Heart left ventricle (tissue), 13 donors: Measurements from ENCODE around the gene CCDC88A.

ENCODE experiments used
- CTCF ChIP-seq, 12 donors: fragments of 200-600 bp; sonication (generic) in 4 of 12; IDR thresholded peaks; one replicate each; pipeline versions ENCODE4 v1.5.0 to v1.8.0; 2018 to 2022; ENCODE audit warnings: antibody characterized with exemption in 12 of 12, mild to moderate bottlenecking in 5 of 12
- POLR2A ChIP-seq, 2 donors: fragments of 450-650 bp; IDR thresholded peaks; one replicate each; pipeline ENCODE4 v1.6.1; 2017; ENCODE audit warnings: antibody characterized with exemption in 2 of 2, mild to moderate bottlenecking in 2 of 2, moderate library complexity in 2 of 2
- donor health status: ischemic (EF 13 %, LVEDD 7.1; RV severe dilation, severe dysfunction).
- donor health status: DM: no; HTN: yes; CAD: no.
- donor health status: DM: no; HTN: no; CAD: no.
- donor health status: ischemic (EF 25% LVEDD 6.9; RV normal size, moderate dysfunction).
- donor health status: ischemic (EF 25% LVEDD 5.7; RV mildly dilated, moderate dysfunction).
- donor health status: ischemic (EF 35%, LVEDD 5.7; RV mildly dilated, moderate dysfunction).
- donor health status: nonischemic (EF 11% LVEDD 7.7; RV severe dilation, severe dysfunction).
- donor health status: DM: yes; HTN: yes; CAD: no.
- donor health status: PGD.
- donor health status: ischemic (EF 29% LVEDD 5.4; RV normal size, mild dysfunction).
- donor health status: nonischemic (EF 23%, LVEDD 6.1; RV moderate dilation, normal function).

- TF ChIP-seq CTCF (IDR thresholded peaks at IDR 0.05) (no peak), POLR2A (IDR thresholded peaks at IDR 0.05) (no peak)
These were observed 14.5 kb downstream of the CCDC88A start for GRCh38 chr2:55405116-55405515.
